ENCODE measurements around the gene SIGMAR1.
"Not testable (repeated sequence)": the region's sequence is repeated elsewhere in the genome, so short reads cannot be mapped to it uniquely, and the experiment has no call there.

SIGMAR1 gene

GRCh38 chr9:34654323-34655051 lies 16.9 kb upstream of the SIGMAR1 start:
- no peak for DNase-seq

GRCh38 chr9:34653151-34654072 lies 15.8 kb upstream of the SIGMAR1 start:
- no peak for DNase-seq

- no peak for DNase-seq
These were observed 15.0 kb upstream of the SIGMAR1 start for GRCh38 chr9:34652602-34653000.

GRCh38 chr9:34651876-34652601 lies 14.5 kb upstream of the SIGMAR1 start, which contains the start of gene IL11RA:
TSS of gene IL11RA (plus strand) at chr9:34652185. CDS start at chr9:34655218, 3,033 bp downstream.
- peak; percentile 62 for DNase-seq

- no peak for DNase-seq
These were observed 13.7 kb upstream of the SIGMAR1 start for GRCh38 chr9:34651321-34651720.

- DNase-seq: no peak
These were observed 13.2 kb upstream of the SIGMAR1 start for GRCh38 chr9:34650816-34651215.

GRCh38 chr9:34648673-34649072 lies 11.1 kb upstream of the SIGMAR1 start:
- no peak for DNase-seq

GRCh38 chr9:34647651-34648050 lies 10.1 kb upstream of the SIGMAR1 start:
- no peak for DNase-seq

GRCh38 chr9:34647084-34647403 lies 9.5 kb upstream of the SIGMAR1 start:
- DNase-seq: no peak

GRCh38 chr9:34646211-34647083 lies 8.9 kb upstream of the SIGMAR1 start, which contains the start of gene GALT:
TSS of gene GALT (plus strand) at chr9:34646675. CDS start at chr9:34646705, 30 bp downstream.
- DNase-seq: peak; percentile 88

GRCh38 chr9:34644766-34645314 lies 7.3 kb upstream of the SIGMAR1 start:
- no peak for DNase-seq

- no peak for DNase-seq
These were observed 5.1 kb upstream of the SIGMAR1 start for GRCh38 chr9:34642679-34643078.

GRCh38 chr9:34639322-34639721 lies 1.7 kb upstream of the SIGMAR1 start:
- DNase-seq: not testable (repeated sequence)

- DNase-seq: no peak
These were observed 505 bp upstream of the SIGMAR1 start for GRCh38 chr9:34638138-34638445.

- DNase-seq: no peak
These were observed 714 bp downstream of the SIGMAR1 start for GRCh38 chr9:34636791-34637355.

GRCh38 chr9:34635556-34635955 lies 2.0 kb downstream of the SIGMAR1 start:
- DNase-seq: no peak

GRCh38 chr9:34634551-34635248 lies 2.9 kb downstream of the SIGMAR1 start:
- no peak for DNase-seq

- peak; percentile 22 for DNase-seq
These were observed 3.6 kb downstream of the SIGMAR1 start for GRCh38 chr9:34633851-34634550.

GRCh38 chr9:34633166-34633565 lies 4.4 kb downstream of the SIGMAR1 start:
- DNase-seq: no peak

- DNase-seq: no peak
These were observed 7.0 kb downstream of the SIGMAR1 start for GRCh38 chr9:34630402-34631154.
